ENCODE data around the gene CCL22. TPM values are rescaled to one million over a fixed set of nuclear protein-coding genes. Genes with fewer than 3 reads are reported as not detected.
A peak's percentile ranks its signal among the peaks of the same experiment; 100 is the strongest.

CCL22 gene
- total RNA-seq, 1 experiment from 2014 or later: not detected

DNA sequence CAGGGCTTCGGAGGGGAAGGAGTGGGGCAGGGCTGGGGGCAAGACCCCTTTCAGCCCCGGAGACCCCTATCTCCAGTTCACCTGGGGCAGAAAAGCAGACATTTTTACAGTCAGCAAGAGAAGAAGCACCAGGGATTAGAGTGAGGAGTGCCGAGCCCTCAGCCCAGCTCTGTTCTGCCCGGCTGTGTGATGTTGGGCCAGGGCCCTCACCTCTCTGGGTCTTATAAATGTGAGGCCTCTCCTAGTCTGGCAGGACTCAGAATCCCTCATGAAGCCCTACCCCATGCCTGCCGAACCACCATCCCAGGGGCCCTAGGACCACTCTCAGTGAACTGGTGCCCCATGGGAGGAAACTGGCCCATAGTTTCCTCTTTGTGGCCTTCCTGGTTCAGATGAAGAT, 26.5 kb downstream of the CCL22 start:
- peaks cover 3% of the 10 kb centered on the region for H3K27me3 Mint-ChIP-seq (ENCODE audit: low read depth)
- TF ChIP-seq, protein P1, sequence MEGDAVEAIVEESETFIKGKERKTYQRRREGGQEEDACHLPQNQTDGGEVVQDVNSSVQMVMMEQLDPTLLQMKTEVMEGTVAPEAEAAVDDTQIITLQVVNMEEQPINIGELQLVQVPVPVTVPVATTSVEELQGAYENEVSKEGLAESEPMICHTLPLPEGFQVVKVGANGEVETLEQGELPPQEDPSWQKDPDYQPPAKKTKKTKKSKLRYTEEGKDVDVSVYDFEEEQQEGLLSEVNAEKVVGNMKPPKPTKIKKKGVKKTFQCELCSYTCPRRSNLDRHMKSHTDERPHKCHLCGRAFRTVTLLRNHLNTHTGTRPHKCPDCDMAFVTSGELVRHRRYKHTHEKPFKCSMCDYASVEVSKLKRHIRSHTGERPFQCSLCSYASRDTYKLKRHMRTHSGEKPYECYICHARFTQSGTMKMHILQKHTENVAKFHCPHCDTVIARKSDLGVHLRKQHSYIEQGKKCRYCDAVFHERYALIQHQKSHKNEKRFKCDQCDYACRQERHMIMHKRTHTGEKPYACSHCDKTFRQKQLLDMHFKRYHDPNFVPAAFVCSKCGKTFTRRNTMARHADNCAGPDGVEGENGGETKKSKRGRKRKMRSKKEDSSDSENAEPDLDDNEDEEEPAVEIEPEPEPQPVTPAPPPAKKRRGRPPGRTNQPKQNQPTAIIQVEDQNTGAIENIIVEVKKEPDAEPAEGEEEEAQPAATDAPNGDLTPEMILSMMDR (conservative IDR thresholded peaks at IDR 0.05): no peak

More for the DNA sequence above, 26.5 kb downstream of the CCL22 start:
- H3K18ac ChIP-seq (ENCODE audit: insufficient read length, low read depth, low read length): no peak overlapping the region
- DNase-seq: no peak
- no peaks in the 10 kb centered on the region for H3K79me1 ChIP-seq (ENCODE audit: insufficient read depth, low read depth, low read length, poor library complexity, severe bottlenecking)
- H2BK5ac ChIP-seq (ENCODE audit: insufficient read length, low read length): no peak overlapping the region
- no peaks in the 10 kb centered on the region for H3K27me3 ChIP-seq (ENCODE audit: insufficient read depth, low read length)
- no peak overlapping the region for H2BK120ac ChIP-seq (ENCODE audit: low read depth, low read length, poor library complexity, severe bottlenecking)
- no peak overlapping the region for H3K4me3 Mint-ChIP-seq
- no peak overlapping the region for H4K8ac ChIP-seq (replicated peaks; ENCODE audit: insufficient read length, low read depth, low read length)
- H2AK5ac ChIP-seq (ENCODE audit: insufficient read length, low read length): no peak overlapping the region
- H3K79me2 ChIP-seq (ENCODE audit: insufficient read depth, low read length): no peaks in the 10 kb centered on the region
- no peak overlapping the region for H3K4ac ChIP-seq (ENCODE audit: low read depth, low read length)
- H2BK20ac ChIP-seq (ENCODE audit: low read depth, low read length, poor library complexity, severe bottlenecking): no peak overlapping the region
- peak overlapping the region in 1 of 3 experiments; percentile 79; a peak in 2 of 7 replicates for H3K27ac Mint-ChIP-seq
- no peak overlapping the region for H4K5ac ChIP-seq (ENCODE audit: insufficient read length, low read depth, low read length)
- no peak overlapping the region for H3K9ac ChIP-seq (ENCODE audit: extremely low read depth, insufficient read length, low read length)
- H3K36me3 Mint-ChIP-seq (ENCODE audit: insufficient read depth in 1 of 3, low read depth in 3 of 3): no peaks in the 10 kb centered on the region
- peaks cover 5 to 18% of the 10 kb centered on the region in 2 experiments for H3K4me1 Mint-ChIP-seq
- H3K14ac ChIP-seq (ENCODE audit: insufficient read depth, low read length): no peak overlapping the region
- H3K9me3 ChIP-seq (ENCODE audit: control insufficient read depth, low read depth, low read length): no peaks in the 10 kb centered on the region
- 0 out of 2 replicates have a peak, but pooled peaks cover 2% of the 10 kb centered on the region for H3K4me1 ChIP-seq (ENCODE audit: insufficient read depth, low read length)
- no peak overlapping the region for H2BK15ac ChIP-seq (ENCODE audit: low read depth, low read length)
- no CpG with 5 or more reads among the region's 5 CpGs for WGBS (ENCODE audit: extremely low coverage, insufficient read length, low lambda C conversion rate)
- no peaks in the 10 kb centered on the region for H4K20me1 ChIP-seq (ENCODE audit: control insufficient read depth, insufficient read depth, insufficient read length)
- peaks cover 0 to 5% of the 10 kb centered on the region in 2 experiments; a peak in 1 of 5 replicates for H3K9me3 Mint-ChIP-seq
- no peak overlapping the region for H3K4me2 ChIP-seq (ENCODE audit: insufficient read depth, insufficient read length, low read length)
- no peak overlapping the region for H2AFZ ChIP-seq (ENCODE audit: low read length)
- no peak overlapping the region for H3K23ac ChIP-seq (ENCODE audit: insufficient read length, low read depth, low read length)
- no peak overlapping the region for H4K91ac ChIP-seq (ENCODE audit: insufficient read length, low read depth, low read length)
- no peak overlapping the region for H3T11ph ChIP-seq (ENCODE audit: low read length)
- no peaks in the 10 kb centered on the region for H3K23me2 ChIP-seq (ENCODE audit: insufficient read length, low read depth, low read length, poor library complexity, severe bottlenecking)
- no peak overlapping the region for H3K27ac ChIP-seq (ENCODE audit: insufficient read length, low read depth, low read length)
- H2BK12ac ChIP-seq (ENCODE audit: insufficient read length, low read depth, low read length): no peak overlapping the region
- H3K56ac ChIP-seq (ENCODE audit: insufficient read length, low read depth, low read length): no peak overlapping the region

Measured in H9 (cell line).